NCI-H510A treated with DMSO at 0.1 percent for 48 hours (cell line): ENCODE data around the gene SLC30A1.

ENCODE experiments used
- DNase-seq: peaks from one replicate; lab custom pipeline; 2025; lab: John Stamatoyannopoulos, UW

SLC30A1 gene

DNA sequence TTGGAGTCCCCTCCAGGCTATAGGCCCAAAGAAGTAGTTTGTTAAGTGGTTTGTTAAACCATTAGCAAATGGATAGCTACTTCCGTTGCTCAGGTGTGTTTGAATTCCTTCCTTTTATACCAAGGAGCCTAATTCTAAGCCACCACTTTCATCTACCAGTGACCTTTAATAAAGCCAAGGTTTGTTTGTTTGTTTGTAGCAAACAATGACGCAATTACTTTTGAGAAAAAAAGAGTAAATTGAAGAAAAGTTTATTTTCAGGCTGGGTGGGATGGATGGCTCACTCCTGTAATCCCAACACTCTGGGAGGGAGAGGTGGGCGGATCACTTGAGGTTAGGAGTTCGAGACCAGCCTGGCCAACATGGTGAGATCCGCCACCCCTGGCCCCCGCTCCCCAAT is 56.2 kb downstream of the SLC30A1 start:
- no peak for DNase-seq
